Stimulated activated CD4-positive, alpha-beta T cell treated with anti-CD3 and anti-CD28 coated beads, TNF-alpha, amount 100 ng/mL, for 48 hours (primary cell): ENCODE data around the gene ZNF629.
"Not testable (repeated sequence)": the region's sequence is repeated elsewhere in the genome, so short reads cannot be mapped to it uniquely, and the experiment has no call there.

Experiments
- DNase-seq, 3 donors: peaks; one replicate each; pipeline ENCODE4 v3.0.0-alpha.2; 2020; ENCODE audit warnings: low read depth in 3 of 3

The ZNF629 gene

GRCh38 chr16:30786936-30787612 lies at the start of gene ZNF629:
TSS of gene ZNF629 (minus strand) at chr16:30787205. CDS start at chr16:30784482, 2,723 bp downstream.
- DNase-seq = no peak

DNA sequence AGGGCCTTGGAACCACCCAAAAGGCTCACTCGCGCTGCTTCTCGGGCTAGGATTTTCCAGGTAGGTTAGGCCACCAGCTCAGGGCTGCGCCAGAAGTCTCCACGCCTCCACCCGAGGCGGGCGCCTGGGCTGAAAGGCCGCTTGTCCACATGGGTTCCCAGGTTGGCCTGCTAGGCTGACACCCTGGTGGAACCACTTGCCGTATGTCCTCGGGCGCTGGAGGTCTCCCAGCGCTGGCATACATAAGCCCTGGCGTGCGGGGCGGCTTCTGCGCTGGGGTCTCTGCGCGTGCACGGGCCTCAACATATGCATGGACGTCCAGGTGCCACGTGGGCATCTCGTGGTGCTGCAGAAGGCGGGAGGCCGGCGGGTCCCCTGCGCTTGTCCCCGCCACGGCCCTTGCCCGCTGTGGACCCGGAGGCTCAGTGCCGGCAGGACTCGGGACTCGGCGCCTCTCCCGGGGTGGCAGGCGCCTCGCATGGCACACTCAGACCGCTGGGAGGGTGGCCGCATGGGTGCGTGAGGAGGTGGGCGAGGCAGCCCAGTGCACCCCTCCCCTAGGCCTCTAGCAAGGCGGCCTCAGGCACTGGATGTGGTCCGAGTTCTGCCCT lies 47.2 kb upstream of the ZNF629 start:
- DNase-seq = no peak

DNA sequence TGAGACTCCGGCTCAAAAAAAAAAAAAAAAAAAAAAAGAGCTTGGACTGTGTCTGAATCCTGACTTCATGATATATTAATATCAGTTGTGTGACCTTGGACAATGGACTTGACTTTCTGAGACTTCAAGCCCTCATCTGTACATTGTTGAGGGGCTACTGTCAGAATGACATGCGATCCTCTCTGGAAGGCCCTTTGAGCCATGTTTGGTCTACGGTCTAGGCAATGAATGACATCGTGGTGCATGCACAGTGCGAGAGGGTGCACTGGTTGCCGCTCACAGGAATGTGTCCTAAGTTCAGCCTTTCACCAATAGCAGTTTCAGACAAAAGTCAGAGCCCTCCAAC lies 43.0 kb upstream of the ZNF629 start:
- no peak for DNase-seq

DNA sequence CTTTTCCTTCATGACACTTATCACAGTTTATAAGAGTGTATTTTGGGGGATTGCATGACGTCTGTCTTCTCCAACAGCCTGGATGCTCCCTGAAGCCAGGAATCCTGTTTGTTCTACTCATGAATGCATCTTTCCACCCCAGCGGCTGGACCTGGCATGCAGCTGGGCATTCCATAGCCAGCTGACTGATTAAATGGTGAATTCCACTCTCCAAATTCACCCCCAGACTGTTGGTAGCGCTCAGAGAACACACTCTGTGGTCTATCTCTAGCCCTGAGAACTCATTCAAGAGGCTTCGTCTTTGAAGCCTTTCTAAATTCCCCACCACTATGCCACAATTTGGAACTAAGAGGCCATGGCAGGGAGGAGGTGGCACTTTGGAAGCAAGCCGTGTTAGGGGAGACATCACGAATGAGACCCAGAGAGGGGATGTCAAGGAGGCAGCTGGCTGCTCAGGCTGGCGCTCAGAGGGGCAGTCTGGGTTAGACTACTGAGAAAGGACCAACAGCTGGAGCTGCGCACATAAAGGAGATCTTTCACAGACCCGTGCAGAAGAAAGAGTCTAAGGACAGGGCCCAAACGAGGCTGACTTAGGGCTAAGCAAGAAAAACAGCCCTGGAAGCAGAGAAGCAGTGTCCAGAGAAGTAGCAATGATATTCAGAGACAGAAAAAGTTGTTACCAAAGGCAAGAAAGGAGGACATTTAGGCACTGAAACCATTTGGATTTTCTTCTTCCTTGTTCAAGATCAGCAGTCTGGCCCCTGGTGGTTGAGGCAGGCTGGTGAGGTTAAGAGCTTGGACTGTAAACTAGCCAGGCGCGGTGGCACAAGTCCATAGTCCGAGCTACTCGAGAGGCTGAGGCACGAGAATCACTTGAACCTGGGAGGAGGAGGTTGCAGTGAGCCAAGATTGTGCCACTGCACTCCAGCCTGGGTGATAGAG lies 42.4 kb upstream of the ZNF629 start:
- DNase-seq = no peak

- no peak for DNase-seq
These were observed 34.9 kb upstream of the ZNF629 start for GRCh38 chr16:30821891-30822290.

- DNase-seq = not testable (repeated sequence)
These were observed 34.4 kb upstream of the ZNF629 start for GRCh38 chr16:30821441-30821840.

GRCh38 chr16:30820952-30821421 lies 34.0 kb upstream of the ZNF629 start:
- DNase-seq = no peak

- DNase-seq = no peak
These were observed 29.8 kb upstream of the ZNF629 start for GRCh38 chr16:30816769-30817168.

DNA sequence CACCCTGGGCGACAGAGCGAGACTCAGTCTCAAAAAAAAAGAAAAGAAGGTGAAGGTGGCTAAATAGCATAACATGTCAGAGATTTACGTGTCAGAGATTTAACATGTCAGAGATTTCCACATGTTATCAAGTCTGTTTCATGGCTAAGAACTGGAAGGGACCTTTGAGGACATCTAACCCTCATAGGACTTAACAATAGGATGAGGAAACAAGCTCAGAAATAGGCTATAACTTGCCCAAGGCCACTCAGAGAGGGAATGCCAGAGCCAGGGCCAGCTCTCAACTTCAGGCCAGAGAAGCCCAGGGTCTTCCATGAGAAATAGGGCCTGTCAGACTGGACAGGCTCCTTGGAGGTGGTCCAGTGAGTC lies 26.8 kb upstream of the ZNF629 start:
- DNase-seq = no peak

DNA sequence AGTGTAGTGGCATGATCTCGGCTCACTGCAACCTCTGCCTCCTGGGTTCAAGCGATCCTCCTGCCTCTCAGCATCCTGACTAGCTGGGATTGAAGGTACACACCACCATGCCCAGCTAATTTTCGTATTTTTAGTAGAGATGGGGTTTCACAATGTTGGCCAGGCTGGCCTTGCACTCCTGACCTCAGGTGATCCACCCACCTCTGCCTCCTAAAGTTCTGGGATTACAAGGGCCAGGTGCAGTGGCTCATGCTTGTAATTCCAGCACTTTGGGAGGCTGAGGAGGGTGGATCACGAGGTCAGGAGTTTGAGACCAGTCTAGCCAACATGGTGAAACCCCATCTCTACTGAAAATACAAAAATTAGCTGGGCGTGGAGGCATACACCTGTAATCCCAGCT lies 22.7 kb upstream of the ZNF629 start:
- not testable (repeated sequence) for DNase-seq

DNA sequence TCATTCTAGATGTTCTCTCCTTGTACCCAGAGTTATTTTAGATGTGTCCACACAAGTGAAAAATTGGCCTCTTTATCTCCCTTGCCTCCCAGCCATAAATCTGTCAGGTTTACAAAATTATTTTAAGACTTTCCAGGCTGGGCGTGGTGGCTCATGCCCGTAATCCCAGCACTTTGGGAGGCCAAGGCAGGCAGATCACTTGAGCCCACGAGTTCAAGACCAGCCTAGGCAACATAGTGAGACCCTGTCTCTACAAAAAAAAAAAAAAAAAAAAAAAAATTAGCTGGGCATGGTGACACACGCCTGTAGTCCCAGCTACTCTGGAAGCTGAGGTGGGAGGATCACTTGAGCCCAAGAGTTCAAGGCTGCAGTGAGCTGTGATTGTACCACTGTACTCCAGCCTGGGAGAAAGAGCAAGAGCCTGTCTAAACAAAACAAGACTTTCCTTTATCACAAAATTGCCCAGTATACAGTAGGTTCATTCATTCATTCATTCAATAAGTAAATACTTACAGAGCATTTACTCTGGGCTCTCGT lies 22.0 kb upstream of the ZNF629 start:
- not testable (repeated sequence) for DNase-seq

- DNase-seq = no peak
These were observed 21.1 kb upstream of the ZNF629 start for GRCh38 chr16:30808146-30808545.

- DNase-seq = peak in 2 of 3 donors; percentile 10 to 40
These were observed 18.6 kb upstream of the ZNF629 start for GRCh38 chr16:30805370-30806169.

DNA sequence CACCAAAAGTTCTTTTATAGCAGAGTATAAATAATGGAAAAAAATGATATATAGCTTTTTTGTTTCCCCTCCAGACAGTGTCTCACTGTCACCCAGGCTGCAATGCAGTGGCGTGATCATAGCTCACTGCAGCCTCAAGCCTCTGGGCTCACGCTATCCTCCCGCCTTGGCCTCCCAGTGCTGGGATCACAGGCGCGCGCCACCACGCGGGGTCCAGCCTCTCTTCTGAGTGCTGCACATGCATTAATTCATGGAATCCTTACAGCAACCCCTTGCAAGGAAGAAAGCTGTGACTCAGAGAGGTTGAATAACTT lies 18.0 kb upstream of the ZNF629 start:
- no peak for DNase-seq

DNA sequence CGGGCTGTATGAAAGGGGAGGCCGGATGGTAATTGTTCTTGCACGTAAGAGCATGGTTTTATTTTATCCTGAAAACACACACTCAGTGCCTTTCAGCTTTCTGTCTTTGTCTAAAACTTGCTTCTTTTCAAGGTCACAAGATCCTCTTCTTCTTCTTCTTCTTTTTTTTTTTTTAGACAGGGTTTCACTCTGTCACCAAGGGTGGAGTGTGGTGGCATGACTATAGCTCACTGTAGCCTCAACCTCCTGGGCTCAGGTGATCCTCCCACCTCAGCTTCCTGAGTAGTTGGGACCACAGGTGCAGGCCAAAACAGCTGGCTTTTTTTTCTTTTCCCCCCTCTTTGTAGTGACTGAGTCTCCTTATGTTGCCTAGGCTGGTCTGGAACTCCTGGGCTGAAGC lies 15.9 kb upstream of the ZNF629 start:
- DNase-seq = no peak

DNA sequence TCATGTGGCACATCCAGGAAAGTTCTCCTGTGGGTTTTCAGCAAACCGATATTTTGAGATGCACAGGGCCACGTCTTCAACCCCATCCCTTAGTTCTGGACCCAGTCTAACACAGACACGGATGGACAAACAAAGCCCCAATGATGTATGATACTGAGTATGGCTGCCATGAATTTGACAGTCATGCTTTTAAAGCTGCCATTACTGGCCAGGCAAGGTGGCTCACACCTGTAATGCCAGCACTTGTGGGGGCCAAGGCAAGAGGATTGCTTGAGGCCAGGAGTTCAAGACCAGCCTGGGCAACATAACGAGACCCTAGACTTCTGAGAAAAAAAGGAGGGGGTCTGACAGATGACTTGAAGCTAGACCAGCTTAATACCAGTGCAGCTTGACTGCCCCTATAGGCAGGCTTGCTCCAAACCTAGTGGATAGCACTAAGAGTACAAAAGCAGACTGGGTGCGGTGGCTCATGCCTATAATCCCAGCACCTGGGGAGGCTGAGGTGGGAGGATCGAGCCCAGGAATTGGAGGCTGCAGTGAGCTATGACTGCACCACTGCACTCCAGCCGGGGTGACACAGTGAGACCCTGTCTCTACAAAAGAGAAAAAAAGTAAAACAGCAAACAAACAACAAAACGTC lies 10.8 kb upstream of the ZNF629 start:
- no peak for DNase-seq

GRCh38 chr16:30794634-30795033 lies 7.6 kb upstream of the ZNF629 start:
- DNase-seq = no peak

GRCh38 chr16:30793508-30794069 lies 6.6 kb upstream of the ZNF629 start:
- DNase-seq = no peak

DNA sequence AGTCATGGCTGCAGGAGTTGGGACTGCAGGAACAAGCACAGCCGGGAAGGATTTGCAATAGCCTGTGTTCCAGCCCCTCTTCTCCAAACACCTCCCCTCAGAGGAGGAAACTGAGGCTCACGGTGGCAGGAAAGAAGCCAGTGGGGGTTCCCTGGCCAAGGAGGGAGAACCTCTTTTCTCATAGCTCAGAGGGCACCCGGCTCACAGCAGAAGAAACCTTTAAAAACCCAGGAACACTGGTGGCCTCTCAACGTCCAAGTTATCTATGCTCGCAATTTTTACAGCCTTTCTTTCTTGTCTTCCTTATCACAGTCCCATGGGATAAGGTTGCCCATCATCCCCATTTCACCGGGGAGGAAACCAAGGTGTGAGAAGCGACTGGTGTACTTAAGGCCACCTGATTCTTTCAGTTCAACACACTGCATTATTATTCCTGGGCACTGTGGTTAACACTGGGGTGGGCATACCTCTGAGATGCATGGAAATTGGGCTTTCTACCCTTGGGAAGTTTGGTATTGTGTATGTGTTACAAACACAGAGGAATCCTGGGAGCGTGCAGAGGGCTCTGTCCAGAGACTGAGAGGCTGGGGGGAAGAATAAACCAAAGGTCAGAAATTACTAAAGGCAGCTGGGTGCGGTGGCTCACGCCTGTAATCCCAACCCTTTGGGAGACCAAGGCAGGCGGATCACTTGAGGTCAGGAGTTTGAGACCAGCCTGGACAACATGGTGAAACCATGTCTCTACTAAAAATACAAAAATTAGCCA lies 791 bp upstream of the ZNF629 start:
- no peak for DNase-seq
